H1 (cell line): Measurements from ENCODE around the gene OR4K14. TPM values are rescaled to one million over a fixed set of nuclear protein-coding genes. Genes with fewer than 3 reads are reported as not detected.

Source experiments
- CTCF ChIA-PET: fragments of 300-600 bp; sonication (Branson Sonifier 250); formaldehyde crosslinking; loops from one replicate; lab custom pipeline; 2021; ENCODE audit not compliant: partially characterized antibody; lab: Charles Lee
- POLR2A ChIA-PET: fragments of 300-600 bp; sonication (Branson Sonifier 250); formaldehyde crosslinking; loops from one replicate; lab custom pipeline; 2021; ENCODE audit warnings: inconsistent platforms; ENCODE audit not compliant: partially characterized antibody; lab: Charles Lee
- DNase-seq, 2 experiments: peaks; one replicate each; pipeline versions ENCODE4 v3.0.0 to v3.0.0-alpha.2; 2010 to 2022; ENCODE audit warnings: low spot score in 2 of 2, low read depth in 1 of 2, mixed read lengths in 1 of 2
- FAIRE-seq: peaks from 2 replicates; lab custom pipeline; 2011; peaks lifted over from hg19 to GRCh38; lab: Jason Lieb, UNC
- H2AFZ ChIP-seq: 2 replicates; pipeline ENCODE4 v1.8.1; 2012; ENCODE audit warnings: low read length, inconsistent platforms
- H2AK5ac ChIP-seq: 2 replicates; pipeline ENCODE4 v1.6.1; 2013; ENCODE audit warnings: low read depth, low read length
- H2BK120ac ChIP-seq: replicated peaks from 2 replicates; pipeline ENCODE3; 2013; ENCODE audit warnings: low read depth, low read length, inconsistent platforms
- H2BK12ac ChIP-seq: 2 replicates; pipeline ENCODE4 v1.6.1; 2013; ENCODE audit warnings: low read depth, low read length
- H2BK15ac ChIP-seq: 2 replicates; pipeline ENCODE4 v1.6.1; 2013; ENCODE audit warnings: low read length
- H2BK20ac ChIP-seq: 2 replicates; pipeline ENCODE4 v1.6.1; 2013; ENCODE audit warnings: low read length
- H2BK5ac ChIP-seq: 2 replicates; pipeline ENCODE4 v1.6.1; 2013; ENCODE audit warnings: low read depth, low read length
- H3K14ac ChIP-seq: 2 replicates; pipeline ENCODE4 v1.6.1; 2013; ENCODE audit warnings: inconsistent platforms; ENCODE audit not compliant: insufficient read length
- H3K18ac ChIP-seq: 2 replicates; pipeline ENCODE4 v1.6.1; 2013; ENCODE audit warnings: low read length; ENCODE audit errors: extremely low read depth
- H3K23ac ChIP-seq: 2 replicates; pipeline ENCODE4 v1.6.1; 2013; ENCODE audit warnings: inconsistent platforms; ENCODE audit not compliant: insufficient read length
- H3K23me2 ChIP-seq: 2 replicates; pipeline ENCODE4 v1.6.1; 2013; ENCODE audit warnings: low read depth, low read length
- H3K27ac ChIP-seq: 2 replicates; pipeline ENCODE4 v1.6.1; 2011; ENCODE audit warnings: low read depth, low read length, inconsistent platforms
- H3K27me3 ChIP-seq, 4 experiments: replicated peaks in 1 of 4; 1 replicate in 1 of 4; 2 replicates in 3 of 4; pipeline versions ENCODE4 v1.6.1 to v1.8.1; 2011 to 2013; ENCODE audit warnings: low read length in 3 of 4, mild to moderate bottlenecking in 3 of 4, inconsistent platforms in 2 of 4, mixed read lengths in 2 of 4, moderate library complexity in 1 of 4; ENCODE audit not compliant: control insufficient read depth in 3 of 4, insufficient read depth in 3 of 4; ENCODE audit errors: extremely low read depth in 1 of 4
- H3K36me3 ChIP-seq, 4 experiments: 2 replicates each; pipeline versions ENCODE4 v1.6.1 to v1.8.1; 2011 to 2013; ENCODE audit warnings: mild to moderate bottlenecking in 4 of 4, low read length in 3 of 4, moderate library complexity in 2 of 4, control low read depth in 1 of 4, inconsistent platforms in 1 of 4; ENCODE audit not compliant: insufficient read depth in 4 of 4, control insufficient read depth in 2 of 4
- H3K4ac ChIP-seq: replicated peaks from 2 replicates; pipeline ENCODE3; 2013; ENCODE audit warnings: low read length, low read depth, mixed read lengths, inconsistent platforms; ENCODE audit not compliant: insufficient read length
- H3K4me1 ChIP-seq, 4 experiments: replicated peaks in 1 of 4; 1 replicate in 1 of 4; 2 replicates in 3 of 4; pipeline versions ENCODE4 v1.6.1 to v1.8.1; 2011 to 2013; ENCODE audit warnings: low read length in 3 of 4, inconsistent platforms in 2 of 4, mixed read lengths in 1 of 4; ENCODE audit not compliant: insufficient read depth in 4 of 4, control insufficient read depth in 3 of 4
- H3K4me2 ChIP-seq, 2 experiments: 2 replicates each; pipeline versions ENCODE4 v1.6.1 to v1.8.1; 2011 to 2013; ENCODE audit warnings: low read depth in 2 of 2, low read length in 2 of 2, control low read depth in 1 of 2, inconsistent platforms in 1 of 2, mild to moderate bottlenecking in 1 of 2; ENCODE audit not compliant: insufficient read depth in 1 of 2
- H3K4me3 ChIP-seq, 4 experiments: fragments of 200-600, 300-600 bp in 1 of 4; sonication (generic), shearing (Covaris generic), sonication (Bioruptor Twin) in 1 of 4; 2 replicates each; pipeline versions ENCODE4 v1.5.1 to v1.8.1; 2011 to 2016; ENCODE audit warnings: low read length in 4 of 4, low read depth in 3 of 4, control low read depth in 2 of 4, inconsistent platforms in 2 of 4, mild to moderate bottlenecking in 2 of 4, mixed read lengths in 1 of 4, moderate library complexity in 1 of 4; ENCODE audit not compliant: insufficient read depth in 2 of 4; ENCODE audit errors: extremely low read depth in 1 of 4
- H3K56ac ChIP-seq: replicated peaks from 2 replicates; pipeline ENCODE3; 2013; ENCODE audit warnings: low read depth, mild to moderate bottlenecking, mixed read lengths, low read length, inconsistent platforms; ENCODE audit not compliant: insufficient read length
- H3K79me1 ChIP-seq: 2 replicates; pipeline ENCODE4 v1.6.1; 2013; ENCODE audit warnings: low read depth, low read length, control low read depth
- H3K79me2 ChIP-seq, 2 experiments: 2 replicates each; pipeline versions ENCODE4 v1.6.1 to v1.8.1; 2012 to 2013; ENCODE audit warnings: low read length in 2 of 2, mild to moderate bottlenecking in 2 of 2, inconsistent platforms in 1 of 2; ENCODE audit not compliant: insufficient read depth in 2 of 2, control insufficient read depth in 1 of 2
- H3K9ac ChIP-seq, 4 experiments: replicated peaks in 1 of 4; 1 replicate in 1 of 4; 2 replicates in 3 of 4; pipeline versions ENCODE4 v1.6.1 to v1.8.1; 2011 to 2013; ENCODE audit warnings: low read depth in 3 of 4, low read length in 3 of 4, control low read depth in 2 of 4, mild to moderate bottlenecking in 2 of 4, moderate library complexity in 2 of 4, inconsistent platforms in 1 of 4; ENCODE audit errors: extremely low read depth in 1 of 4
- H3K9me3 ChIP-seq, 2 experiments: 2 replicates each; pipeline versions ENCODE4 v1.6.1 to v1.8.1; 2012 to 2013; ENCODE audit warnings: mild to moderate bottlenecking in 2 of 2, moderate library complexity in 2 of 2, control low read depth in 1 of 2, inconsistent platforms in 1 of 2, low read depth in 1 of 2, low read length in 1 of 2, mixed read lengths in 1 of 2; ENCODE audit not compliant: insufficient read depth in 2 of 2
- H4K20me1 ChIP-seq, 2 experiments: replicated peaks in 1 of 2; 2 replicates each; pipeline versions ENCODE3 to v1.8.1; 2011 to 2013; ENCODE audit warnings: inconsistent platforms in 2 of 2, low read length in 2 of 2, mild to moderate bottlenecking in 1 of 2; ENCODE audit not compliant: insufficient read depth in 2 of 2, control insufficient read depth in 1 of 2
- H4K5ac ChIP-seq: 2 replicates; pipeline ENCODE4 v1.6.1; 2013; ENCODE audit warnings: low read length, low read depth, mixed read lengths, inconsistent platforms; ENCODE audit not compliant: insufficient read length
- H4K8ac ChIP-seq: 2 replicates; pipeline ENCODE4 v1.8.0; 2013; ENCODE audit warnings: mild to moderate bottlenecking, moderate library complexity, low read length, inconsistent platforms; ENCODE audit not compliant: insufficient read depth; ENCODE audit errors: extremely low read depth
- H4K91ac ChIP-seq: replicated peaks from 2 replicates; pipeline ENCODE3; 2013; ENCODE audit warnings: low read length, mixed read lengths, inconsistent platforms; ENCODE audit not compliant: insufficient read length
- ASH2L ChIP-seq: fragments of 200-600, 300-600 bp; sonication (generic); IDR thresholded peaks from one replicate; pipeline ENCODE4 v1.7.1; 2017; ENCODE audit warnings: low read length
- ATF2 ChIP-seq: IDR thresholded peaks from 2 replicates; pipeline ENCODE4 v1.6.1; 2012; ENCODE audit warnings: low read length, inconsistent platforms
- CHD2 ChIP-seq: IDR thresholded peaks from 2 replicates; pipeline ENCODE4 v1.6.1; 2012; ENCODE audit warnings: low read length, improper control_type of control experiment
- POLR2A ChIP-seq, 2 experiments: IDR thresholded peaks; 1 replicate in 1 of 2; 2 replicates in 1 of 2; pipeline ENCODE4 v1.6.1; 2011; ENCODE audit warnings: low read depth in 2 of 2, low read length in 2 of 2, mild to moderate bottlenecking in 2 of 2; ENCODE audit errors: control extremely low read depth in 1 of 2
- POU5F1 ChIP-seq: IDR thresholded peaks from 2 replicates; pipeline ENCODE4 v1.6.1; 2011; ENCODE audit warnings: low read depth, mild to moderate bottlenecking, low read length, moderate library complexity
- TAF7 ChIP-seq: optimal IDR thresholded peaks from 2 replicates; pipeline ENCODE3; 2011; ENCODE audit warnings: low read depth, mild to moderate bottlenecking, inconsistent platforms, low read length, moderate library complexity, borderline replicate concordance
- WGBS, 2 experiments: shearing (Covaris generic) in 1 of 2; methylation state at CpG; one replicate each; pipeline versions ENCODE4 v1.1.6 to v1.1.7; 2013 to 2015; ENCODE audit warnings: low lambda C conversion rate in 2 of 2, mixed read lengths in 2 of 2, inconsistent platforms in 1 of 2, low coverage in 1 of 2, missing lambda C conversion rate in 1 of 2; ENCODE audit not compliant: insufficient replicate concordance in 2 of 2, insufficient coverage in 1 of 2, insufficient read length in 1 of 2; ENCODE audit errors: extremely low coverage in 1 of 2, missing lambda C conversion rate in 1 of 2; 5-methylcytosine and 5-hydroxymethylcytosine counted together
- polyA plus RNA-seq, 7 experiments: library from polyadenylated mRNA; depleted of rRNA in 3 of 7; stranded (reverse) in 5 of 7; unstranded in 2 of 7; fragments of >200 nt in 5 of 7; fragments of 200-250 nt in 2 of 7; gene quantifications; 1 replicate in 5 of 7; 2 replicates in 1 of 7; 4 replicates in 1 of 7; pipeline versions ENCODE4 v1.2.1 to v1.2.3, GENCODE V29; 2011 to 2013; ENCODE audit warnings: missing spikeins in 2 of 7, mixed read lengths in 2 of 7
- total RNA-seq: library from RNA; stranded (reverse); fragmentation: NEBNext Ultra II Directional; extraction: Animal tissue kit (Norgen Biotek cat#: 25700); gene quantifications from 2 replicates; pipeline ENCODE4 v1.2.1, GENCODE V29; 2021

OR4K14 gene
- total and polyA plus RNA-seq, 2 of the 8 experiments (the other 6 are each of a cell fraction or from before 2014, with no cell fraction given), result not detected

GRCh38 chr14:20035938-20036337 is 16.8 kb upstream of the OR4K14 start, which contains the start of gene OR4K13:
TSS of gene OR4K13 (minus strand) at chr14:20036038. CDS start at chr14:20034758, 1,280 bp downstream.
- no peak for DNase-seq
- CTCF ChIA-PET, result no interaction called here
- POLR2A ChIA-PET, result no interaction called here
- no peak within 1 kb of the TSS for H3K56ac ChIP-seq
- H3K18ac ChIP-seq, result no peak within 1 kb of the TSS
- H3K36me3 ChIP-seq, result no peaks in the 10 kb centered on the region; a peak in 1 of 8 replicates
- no peak within 1 kb of the TSS for H4K8ac ChIP-seq
- no peak within 1 kb of the TSS for H3K14ac ChIP-seq
- no peaks in the 10 kb centered on the region for H4K20me1 ChIP-seq
- H2BK20ac ChIP-seq, result no peak within 1 kb of the TSS
- H3K4ac ChIP-seq, result no peak within 1 kb of the TSS
- no peaks in the 10 kb centered on the region for H3K23me2 ChIP-seq
- peaks cover 33 to 41% of the 10 kb centered on the region in 2 experiments for H3K9me3 ChIP-seq
- H3K9ac ChIP-seq, result no peak within 1 kb of the TSS
- 89% methylated on average over 4 of the region's 4 CpGs; no CpG with 5 or more reads in 1 of the 2 experiments for WGBS, 2 experiments
- H3K4me1 ChIP-seq, result no peaks in the 10 kb centered on the region
- no peak within 1 kb of the TSS for H3K4me3 ChIP-seq
- no peak within 1 kb of the TSS for H2AFZ ChIP-seq
- H4K5ac ChIP-seq, result no peak within 1 kb of the TSS
- no peak for FAIRE-seq
- H3K79me1 ChIP-seq, result no peaks in the 10 kb centered on the region
- H2BK15ac ChIP-seq, result no peak within 1 kb of the TSS
- no peak within 1 kb of the TSS for H2AK5ac ChIP-seq
- H3K27ac ChIP-seq, result no peak within 1 kb of the TSS
- H3K27me3 ChIP-seq, result no peaks in the 10 kb centered on the region
- no peak within 1 kb of the TSS for H4K91ac ChIP-seq
- H3K79me2 ChIP-seq, result no peaks in the 10 kb centered on the region
- H2BK120ac ChIP-seq, result no peak within 1 kb of the TSS
- H2BK12ac ChIP-seq, result no peak within 1 kb of the TSS
- H3K23ac ChIP-seq, result no peak within 1 kb of the TSS
- no peak within 1 kb of the TSS for H2BK5ac ChIP-seq
- no peak within 1 kb of the TSS for H3K4me2 ChIP-seq
- no peak for TF ChIP-seq TAF7
- no peak for TF ChIP-seq ASH2L
- no peak for TF ChIP-seq POLR2A (IDR thresholded peaks at IDR 0.05; ENCODE audit: control extremely low read depth in 1 of 2, low read depth in 2 of 2, low read length in 2 of 2)
- TF ChIP-seq CHD2, result no peak
- no peak for TF ChIP-seq POU5F1
- no peak for TF ChIP-seq ATF2
